Activated CD4-positive, CD25-positive, alpha-beta regulatory T cell (primary cell): Measurements from ENCODE around the gene STX2.
A peak's percentile ranks its signal among the peaks of the same experiment; 100 is the strongest.
"Not testable (repeated sequence)": the region's sequence is repeated elsewhere in the genome, so short reads cannot be mapped to it uniquely, and the experiment has no call there.

ENCODE experiments used
- DNase-seq, 4 experiments: peaks; one replicate each; lab custom pipeline; 2025; lab: John Stamatoyannopoulos, UW

Gene STX2

DNA sequence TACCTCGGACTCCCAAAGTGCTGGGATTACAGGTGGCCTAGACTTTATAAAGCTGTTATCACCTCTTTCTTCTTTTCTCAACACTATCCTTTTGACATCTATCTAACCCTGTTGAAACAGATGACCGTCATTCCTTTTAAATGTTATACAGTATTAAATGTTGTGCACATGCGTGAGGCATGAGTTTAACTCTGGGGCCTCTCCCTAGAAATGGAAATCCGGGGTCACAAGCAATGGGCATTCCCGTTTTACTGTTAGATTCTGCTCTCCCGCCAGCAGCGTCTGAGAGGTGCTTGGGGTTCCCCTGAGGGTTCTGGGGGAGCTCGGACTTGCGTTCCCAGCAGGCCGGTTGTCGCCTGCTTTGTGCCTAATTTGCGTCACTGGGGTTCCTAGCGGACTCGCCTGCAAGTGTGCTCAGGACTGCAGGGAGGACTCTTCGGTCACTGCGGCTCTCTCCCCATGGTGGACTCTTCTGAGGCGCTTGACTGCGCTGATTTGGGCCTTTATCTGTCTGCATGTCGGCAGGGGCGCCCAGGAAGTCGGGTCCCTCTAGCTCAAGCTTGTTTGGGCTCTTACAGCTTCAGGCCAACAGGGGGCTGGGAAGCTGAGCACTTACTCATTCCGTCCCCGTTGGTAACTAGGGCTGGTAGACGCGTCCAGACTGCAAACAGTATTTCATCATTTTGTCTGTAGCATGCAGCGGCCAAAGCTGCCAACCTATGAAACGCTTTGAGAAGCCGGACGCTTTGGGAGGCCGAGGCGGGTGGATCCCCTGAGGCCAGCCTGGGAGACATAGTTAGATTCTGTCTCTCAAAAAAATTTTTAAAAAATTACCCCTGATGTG is 31.6 kb upstream of the STX2 start:
- peak; percentile 24 to 38 (median 32) for DNase-seq

DNA sequence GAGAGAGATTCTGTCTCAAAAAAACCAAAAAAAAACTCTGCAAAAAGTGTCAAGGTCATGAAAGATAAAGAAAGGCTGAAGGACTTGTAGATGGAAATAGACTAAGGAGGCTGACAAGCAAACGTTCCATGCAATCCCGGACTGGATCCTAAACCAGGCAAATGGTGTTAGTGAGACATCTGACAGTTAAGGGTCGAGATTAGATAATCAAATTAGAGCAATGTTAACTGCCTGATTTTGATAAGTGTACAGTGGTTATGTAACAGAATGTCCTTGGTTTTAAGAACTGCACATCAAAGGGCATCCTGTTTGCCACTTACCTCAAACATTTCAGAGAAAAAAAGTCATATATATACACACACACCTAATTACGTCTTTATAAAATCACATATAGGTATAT is 29.4 kb upstream of the STX2 start:
- DNase-seq = no peak

DNA sequence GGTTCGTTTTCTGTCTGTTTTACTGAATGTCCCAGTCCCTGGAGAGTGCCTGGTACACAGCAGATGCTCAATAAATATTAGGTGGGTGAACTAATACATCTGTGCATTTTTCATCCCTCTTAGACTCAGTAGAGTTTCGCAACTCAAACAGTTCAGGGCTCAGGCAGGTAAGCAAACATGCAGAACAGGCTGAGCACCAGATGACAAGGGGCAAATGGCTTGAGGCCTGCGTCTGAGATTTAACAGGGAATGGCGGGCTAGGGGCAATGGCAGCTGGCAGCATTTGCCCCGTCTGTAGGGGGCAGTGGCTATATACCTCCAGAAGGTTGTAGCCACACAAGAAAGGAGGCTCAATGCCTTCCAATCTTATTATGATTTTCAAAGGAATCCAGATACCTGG is 24.2 kb upstream of the STX2 start:
- no peak for DNase-seq

DNA sequence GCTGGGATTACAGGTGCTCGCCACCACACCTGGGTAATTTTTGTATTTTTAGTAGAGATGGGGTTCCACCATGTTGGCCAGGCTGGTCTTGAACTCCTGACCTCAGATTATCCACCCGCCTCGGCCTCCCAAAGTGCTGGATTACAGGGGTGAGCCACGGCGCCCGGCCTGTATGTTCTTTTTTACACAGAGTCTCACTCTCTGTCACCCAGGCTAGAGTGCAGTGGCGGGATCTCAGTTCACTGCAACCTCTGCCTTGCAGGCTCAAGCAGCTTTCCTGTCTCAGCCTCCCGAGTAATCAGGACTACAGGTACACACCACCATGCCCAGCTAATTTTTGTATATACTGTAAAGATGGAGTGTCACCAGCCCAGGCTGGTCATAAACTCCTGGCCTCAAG is 23.7 kb upstream of the STX2 start:
- not testable (repeated sequence) for DNase-seq

DNA sequence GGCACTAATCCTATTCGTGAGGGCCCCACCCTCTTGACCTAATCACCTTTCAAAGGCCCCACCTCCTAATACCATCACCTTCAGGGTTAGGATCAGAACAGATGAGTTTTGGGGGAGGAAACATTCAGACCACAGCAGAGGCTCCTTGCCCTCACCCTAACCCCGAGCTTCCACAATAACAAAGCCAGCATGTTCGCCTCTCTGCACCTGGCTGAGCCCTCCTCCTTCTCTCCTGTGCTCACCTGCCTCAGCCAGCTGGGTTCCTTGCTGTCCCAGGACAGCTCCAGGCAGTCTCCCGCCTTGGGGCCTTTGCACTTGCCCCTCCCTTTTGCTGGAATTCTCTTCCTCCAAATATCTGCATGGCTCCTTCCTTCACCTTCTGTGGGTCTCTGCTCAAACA is 23.1 kb upstream of the STX2 start:
- no peak for DNase-seq

DNA sequence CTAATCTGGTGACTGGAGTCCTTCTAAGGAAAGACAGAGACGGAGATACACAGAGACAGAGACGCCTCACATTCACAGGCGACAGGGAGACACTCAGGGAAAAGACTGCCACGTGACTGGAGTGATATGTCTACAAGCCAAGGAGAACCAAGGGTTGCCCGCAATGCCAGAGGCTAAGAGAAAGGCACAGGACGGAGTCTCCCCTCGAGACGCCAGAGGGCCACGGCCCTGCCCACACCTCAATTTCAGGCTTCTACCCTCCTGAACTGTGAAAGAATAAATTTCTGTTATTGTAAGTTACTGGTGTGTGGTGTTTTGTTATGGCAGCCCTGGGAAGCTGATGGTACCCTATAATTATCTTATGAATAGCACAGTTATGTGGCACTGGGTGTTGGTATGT is 21.3 kb upstream of the STX2 start:
- no peak for DNase-seq

DNA sequence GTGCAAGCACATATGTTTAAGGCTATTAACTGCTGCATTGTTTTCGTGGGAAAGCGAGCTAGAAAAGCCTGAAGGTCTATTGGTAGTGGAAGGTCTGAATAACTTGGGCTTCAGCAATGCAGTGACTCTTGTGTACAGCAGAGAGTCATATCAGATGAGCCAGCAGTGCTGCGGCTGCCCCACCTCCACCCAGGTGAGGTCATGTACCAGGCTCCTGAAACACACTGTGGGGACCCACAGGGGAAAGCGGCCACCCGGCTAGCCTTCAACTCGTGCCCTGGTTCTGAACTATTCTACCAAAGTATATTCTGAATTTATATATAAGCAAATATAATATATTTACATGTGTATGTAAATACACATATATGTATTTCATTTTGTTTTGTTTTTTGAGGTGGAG is 20.1 kb upstream of the STX2 start:
- no peak for DNase-seq

DNA sequence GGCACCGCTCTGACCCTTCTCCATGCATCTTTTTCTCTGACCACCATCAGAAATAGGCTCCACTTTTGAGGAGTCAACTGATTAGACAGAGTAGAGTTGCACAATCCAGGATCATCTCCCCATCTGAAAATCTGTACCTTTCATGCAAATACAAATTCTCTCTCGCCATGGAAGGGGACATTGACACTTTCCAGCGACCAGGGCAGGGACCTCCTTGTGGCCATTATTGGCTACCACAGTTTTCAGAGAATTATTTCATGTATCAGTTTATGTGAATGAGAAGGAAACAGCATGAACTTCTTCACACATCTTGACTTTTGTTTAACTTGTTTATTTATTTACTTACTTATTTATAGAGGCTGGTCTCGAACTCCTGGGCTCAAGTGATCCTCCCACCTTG is 19.0 kb upstream of the STX2 start:
- DNase-seq = no peak

DNA sequence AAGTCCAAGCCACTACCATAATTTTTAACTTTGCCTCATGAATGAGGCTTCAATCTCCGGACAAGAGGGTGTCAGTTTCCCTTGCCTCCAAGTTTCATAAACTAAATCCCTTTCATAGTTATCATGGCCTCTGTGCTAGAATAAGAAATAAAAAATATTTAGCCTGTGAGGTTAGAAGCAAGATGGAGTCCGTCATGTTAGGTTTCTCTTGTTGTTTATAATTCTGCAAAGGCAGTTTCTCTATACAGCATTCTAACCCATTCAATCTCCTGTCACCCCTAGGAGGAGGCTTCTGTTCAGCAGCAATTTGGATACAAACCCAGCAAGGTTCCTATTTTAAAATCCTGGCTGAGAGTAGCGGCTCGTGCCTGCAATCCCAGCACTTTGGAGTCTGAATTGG is 17.0 kb upstream of the STX2 start:
- DNase-seq = no peak

DNA sequence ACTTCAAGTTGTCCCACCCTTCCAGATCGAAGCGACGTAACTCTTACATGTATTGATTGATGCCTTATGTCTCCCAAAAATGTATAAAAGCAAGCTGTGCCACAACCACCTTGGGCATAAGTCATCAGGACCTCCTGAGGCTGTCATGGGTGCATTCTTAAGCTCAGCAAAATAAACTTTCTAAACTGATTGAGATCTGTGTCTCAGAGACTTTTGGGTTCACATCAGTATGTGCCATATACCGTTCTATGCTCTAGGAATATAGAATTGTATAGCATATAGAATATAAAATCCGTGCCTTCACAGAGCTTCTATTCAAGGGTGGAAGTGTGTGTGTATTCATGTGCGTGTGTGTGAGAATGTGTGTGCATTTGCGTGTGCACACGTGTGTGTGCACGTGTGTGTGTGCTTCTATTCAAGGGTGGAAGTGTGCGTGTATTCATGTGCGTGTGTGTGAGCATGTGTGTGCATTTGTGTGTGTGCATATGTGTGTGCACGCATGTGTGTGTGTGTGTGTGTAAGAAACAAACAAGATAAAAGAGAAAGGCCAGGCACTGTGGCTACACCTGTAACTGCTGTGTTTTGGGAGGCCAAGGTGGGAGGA is 11.5 kb upstream of the STX2 start:
- no peak for DNase-seq

DNA sequence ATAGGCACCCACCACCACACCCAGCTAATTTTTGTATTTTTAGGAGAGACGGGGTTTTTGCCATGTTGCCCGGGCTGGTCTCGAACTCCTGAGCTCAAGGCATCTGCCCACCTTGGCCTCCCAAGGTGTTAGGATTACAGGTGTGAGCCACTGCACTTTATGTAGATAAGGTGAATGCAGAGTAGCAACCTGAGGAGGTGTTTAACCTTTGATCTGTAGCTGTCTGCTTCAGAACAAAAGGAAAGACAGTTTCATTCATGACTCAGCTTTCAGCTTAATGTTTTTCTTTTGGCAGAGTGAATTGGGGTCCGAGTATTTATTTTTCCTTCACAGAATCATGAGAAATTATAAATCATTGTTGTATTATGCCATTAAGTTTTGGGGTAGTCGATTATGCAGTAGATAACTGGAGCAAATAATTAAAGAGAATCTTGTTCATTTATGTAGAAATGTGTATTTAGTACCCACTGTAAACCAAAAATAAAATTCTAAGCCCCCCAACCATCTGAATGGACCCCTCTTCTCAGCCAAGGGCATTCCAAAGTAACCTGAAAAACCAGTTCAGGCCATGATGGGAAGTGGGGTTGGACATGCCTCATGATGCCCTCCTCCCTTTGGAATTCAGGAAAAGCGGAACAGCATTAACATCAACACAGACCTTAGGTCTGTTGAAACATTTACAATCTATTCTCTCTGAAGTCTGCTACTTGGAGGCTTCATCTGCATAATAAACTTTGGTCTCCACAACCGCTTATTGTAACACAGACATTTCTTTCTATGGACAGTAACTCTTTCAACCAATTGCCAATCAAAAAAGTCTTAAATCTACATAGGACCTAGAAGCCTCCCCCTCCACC is 10.7 kb upstream of the STX2 start:
- no peak for DNase-seq

DNA sequence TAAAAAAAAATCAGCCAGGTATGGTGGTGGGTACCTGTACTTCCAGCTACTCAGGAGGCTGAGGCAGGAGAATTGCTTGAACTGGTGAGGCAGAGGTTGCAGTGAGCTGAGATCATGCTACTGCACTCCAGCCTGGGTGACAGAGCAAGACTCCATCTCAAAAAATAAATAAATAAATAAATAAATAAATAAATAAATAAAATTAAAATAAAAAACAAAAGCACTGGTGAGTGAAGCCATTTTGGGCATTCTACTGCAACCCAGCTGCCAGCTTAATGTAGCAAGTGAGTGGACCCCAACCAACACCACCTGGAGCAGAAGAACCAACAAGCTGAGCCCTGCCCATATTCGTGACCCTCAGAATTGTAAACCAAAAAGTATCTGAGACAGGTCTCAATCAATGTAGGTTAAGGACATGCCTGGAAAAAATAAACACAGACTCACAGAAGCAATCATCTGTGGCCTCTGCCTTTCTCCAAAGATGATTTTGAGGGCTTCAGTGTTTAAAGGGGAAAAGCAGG is 9.8 kb upstream of the STX2 start:
- DNase-seq = not testable (repeated sequence)

DNA sequence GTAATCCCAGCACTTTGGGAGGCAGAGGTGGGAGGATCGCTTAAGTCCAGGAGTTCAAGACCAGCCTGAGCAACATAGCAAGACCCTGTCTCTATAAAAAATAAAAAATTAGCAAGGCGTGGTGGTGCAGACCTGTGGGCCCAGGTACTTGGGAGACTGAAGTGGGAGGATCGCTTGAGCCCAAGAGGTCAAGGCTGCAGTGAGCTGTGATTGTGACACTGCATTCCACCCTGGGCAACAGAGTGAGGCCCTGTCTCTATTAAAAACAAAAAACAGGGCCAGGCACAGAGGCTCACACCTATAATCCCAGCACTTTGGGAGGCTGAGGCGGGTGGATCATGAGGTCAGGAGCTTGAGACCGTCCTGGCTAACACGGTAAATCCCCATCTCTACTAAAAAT is 9.1 kb upstream of the STX2 start:
- DNase-seq = not testable (repeated sequence)

DNA sequence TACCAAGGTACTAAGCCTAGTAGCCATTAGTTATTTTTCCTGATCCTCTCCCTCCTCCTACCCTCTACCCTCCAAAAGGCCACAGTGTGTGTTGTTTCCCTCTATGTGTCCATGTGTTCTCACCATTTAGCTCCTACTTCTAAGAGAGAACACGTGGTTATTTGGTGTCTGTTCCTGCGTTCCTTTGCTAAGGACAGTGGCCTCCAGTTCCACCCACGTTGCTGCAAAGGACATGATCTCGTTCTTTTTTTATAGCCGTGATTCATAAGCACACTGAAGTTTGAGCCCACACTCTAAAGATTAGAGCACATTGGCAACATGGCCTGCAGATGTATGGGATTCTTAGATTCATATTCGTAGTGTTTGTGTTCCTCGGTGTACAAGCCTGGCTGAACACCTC is 8.1 kb upstream of the STX2 start:
- DNase-seq = no peak

DNA sequence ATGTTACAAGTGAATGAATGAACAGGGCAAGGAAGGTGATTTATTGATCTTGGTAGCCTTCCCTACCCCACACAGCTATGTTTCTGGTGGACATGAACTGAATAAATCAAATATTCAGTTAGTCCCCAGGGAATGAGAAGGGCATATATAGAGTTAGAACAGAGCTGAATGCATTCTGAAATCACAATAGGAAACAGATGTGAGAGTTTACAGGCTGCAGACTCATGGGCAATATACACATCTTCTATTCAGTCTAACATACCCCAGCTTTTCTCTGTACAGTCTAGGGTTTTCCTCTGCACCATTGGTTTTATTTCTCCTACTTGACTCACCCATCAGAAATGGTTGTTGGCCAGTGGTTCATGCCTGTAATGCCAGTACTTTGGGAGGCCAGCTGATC is 7.3 kb upstream of the STX2 start:
- no peak for DNase-seq

DNA sequence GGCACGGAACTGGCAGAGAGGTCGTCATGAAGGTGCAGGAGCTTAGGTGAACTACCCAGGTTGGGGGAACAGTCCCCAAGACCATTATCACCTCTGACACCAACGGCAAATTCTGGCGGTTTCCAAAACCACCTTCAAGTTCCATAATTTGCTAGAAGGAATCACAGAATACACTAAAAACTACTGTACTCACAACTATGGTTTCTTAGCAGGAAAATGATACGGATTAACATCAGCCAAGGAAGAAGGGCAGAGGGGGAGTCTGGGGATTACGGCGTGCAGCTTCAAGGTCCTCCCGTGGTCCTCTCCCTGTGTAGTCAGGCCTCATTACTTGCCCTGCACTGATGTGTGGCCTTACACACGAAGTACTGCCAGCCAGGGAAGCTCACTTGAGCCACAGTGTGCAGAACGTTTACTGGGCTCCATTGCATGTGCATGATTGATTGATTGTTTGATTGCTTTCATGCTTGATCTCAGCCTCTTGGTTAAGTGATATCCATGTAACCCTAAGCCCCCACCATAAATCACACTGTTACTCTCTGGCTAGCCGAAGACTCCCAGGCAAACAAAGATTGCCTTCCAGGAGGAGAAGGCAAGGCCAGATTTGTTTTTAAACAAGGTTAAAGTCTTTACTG is 837 bp upstream of the STX2 start:
- DNase-seq = no peak

DNA sequence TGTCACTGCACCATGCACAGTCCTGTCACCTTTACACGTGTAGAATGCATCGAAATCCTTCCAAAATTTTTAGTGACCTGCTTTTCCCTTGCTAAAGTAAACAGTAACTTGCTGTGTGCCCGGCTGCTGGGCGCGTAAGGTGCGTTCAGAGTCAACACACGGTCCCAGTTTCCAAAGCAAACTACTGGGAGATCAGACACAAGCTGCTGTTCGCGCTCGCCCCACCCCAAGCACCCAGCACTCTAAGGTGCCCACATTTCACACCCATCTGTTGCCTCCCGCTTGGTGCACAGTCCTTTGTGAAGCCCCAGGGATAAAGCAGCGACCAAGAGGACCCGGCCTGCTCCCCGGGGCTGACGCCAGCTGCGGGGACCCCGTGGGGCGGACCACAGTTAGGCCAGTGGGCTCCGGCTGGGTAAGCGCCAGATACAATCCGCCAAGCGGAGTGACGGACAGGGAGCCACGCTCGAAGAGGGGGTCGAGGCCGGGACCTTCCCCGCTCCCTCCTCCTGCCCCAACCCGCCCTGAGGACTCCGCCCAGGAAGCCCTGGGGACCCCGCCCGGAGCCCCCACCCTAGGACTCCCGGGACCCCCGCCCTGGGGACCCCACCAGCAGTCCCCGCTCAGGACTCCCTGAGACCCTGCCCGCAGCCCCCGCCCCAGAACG is 633 bp downstream of the STX2 start:
- DNase-seq = no peak

DNA sequence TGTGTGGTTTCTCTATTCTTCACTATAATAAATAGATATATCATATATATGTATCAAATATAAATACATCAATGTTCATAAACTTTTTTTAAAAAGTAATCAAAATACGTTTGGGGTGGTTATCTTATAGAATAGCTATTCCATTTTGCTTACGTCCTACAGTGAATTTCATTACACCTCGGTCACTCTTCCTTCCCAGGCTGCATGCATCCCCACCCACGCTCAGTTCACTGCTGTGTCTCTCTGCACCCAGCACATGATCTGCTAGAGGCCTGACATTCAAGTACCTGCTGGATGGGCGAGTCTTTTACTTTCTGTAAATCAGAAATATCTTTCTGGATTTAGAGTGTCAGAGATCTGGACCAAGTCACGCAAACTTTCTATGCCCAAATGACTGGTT is 3.6 kb downstream of the STX2 start:
- DNase-seq = no peak

DNA sequence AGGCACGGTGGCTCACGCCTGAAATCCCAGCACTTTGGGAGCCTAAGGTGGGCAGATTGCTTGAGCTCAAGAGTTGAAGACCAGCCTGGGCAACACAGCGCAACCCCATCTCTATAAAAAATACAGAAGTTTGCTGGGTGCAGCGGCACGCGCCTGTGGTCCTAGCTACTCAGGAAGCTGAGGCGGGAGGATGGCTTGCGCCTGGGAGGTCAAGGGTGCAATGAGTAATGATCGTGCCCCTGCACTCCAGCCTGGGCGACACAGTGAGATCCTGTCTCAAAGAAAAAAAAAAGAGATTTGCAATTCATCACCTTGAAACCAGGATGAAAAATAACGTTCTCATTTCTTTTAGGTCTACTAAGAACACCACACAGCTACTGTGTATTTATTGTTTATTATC is 4.0 kb downstream of the STX2 start:
- no peak for DNase-seq

DNA sequence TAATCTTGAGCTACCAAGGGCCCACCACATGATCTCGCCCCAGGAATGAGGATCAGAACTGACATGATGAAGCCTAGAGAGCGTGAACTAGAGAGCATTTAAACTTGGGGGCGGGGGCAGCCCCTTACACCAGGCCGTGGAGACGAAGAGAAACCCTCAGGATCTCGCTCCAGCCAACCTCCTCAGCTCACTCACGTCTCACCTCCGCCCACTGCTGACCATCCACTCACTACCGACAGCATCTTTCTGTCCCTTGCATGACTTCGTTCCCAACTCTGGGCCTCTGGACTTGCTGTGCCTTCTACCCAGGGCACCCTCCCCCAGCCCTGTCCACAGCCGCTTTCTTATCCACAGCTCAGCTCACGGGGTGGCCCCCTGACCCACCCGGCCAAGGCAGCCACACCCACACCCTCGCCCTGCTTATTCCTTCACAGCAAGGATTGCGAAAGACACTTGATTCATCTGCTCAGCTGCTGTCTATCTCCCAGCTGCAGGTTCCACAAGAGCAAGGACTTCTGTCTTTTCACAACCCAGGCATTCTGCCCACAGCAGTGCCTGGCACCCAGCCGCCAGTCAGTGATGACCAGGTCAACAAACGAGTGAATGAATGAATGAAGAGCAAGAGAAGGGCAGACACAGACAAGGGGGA is 6.4 kb downstream of the STX2 start:
- no peak for DNase-seq

DNA sequence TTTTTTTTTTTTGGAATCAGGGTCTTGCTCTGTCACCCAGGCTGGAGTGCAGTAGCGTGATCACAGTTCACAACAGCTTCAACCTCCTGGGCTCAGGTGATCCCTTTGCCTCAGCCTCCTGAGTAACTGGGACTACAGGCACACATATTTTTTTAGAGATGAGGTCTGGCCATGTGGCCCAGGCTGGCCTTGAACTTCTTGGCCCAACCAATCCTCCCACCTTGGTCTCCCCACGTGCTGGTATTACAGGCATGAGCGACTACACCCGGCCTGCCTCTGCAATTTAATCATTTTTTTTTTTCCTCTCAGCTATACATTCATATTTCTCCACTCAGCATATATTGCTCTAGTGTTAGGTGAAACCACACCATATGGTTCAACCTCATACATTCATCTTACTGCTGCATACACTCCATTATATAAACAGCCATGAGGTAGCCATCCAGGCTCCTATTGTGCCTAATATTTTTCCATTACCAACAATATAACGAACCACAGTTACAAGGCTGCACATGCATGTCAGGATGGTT is 7.1 kb downstream of the STX2 start:
- DNase-seq = no peak
